GM12878 (cell line): ENCODE results near the gene MBD5.

Experiments used
- CTCF ChIP-seq, 3 experiments: IDR thresholded peaks in 2 of 3; conservative IDR thresholded peaks in 1 of 3; 2 replicates each; pipeline ENCODE4 v1.5.1; 2011; ENCODE audit warnings: low read depth in 3 of 3, low read length in 3 of 3, mild to moderate bottlenecking in 3 of 3, control low read depth in 2 of 3, moderate library complexity in 2 of 3, inconsistent platforms in 1 of 3, mixed read lengths in 1 of 3; ENCODE audit not compliant: control insufficient read depth in 2 of 3, insufficient read depth in 1 of 3; ENCODE audit errors: extremely low read depth in 1 of 3
- FOXM1 ChIP-seq: IDR thresholded peaks from 2 replicates; pipeline ENCODE4 v1.6.1; 2012; ENCODE audit warnings: low read depth, mild to moderate bottlenecking, inconsistent platforms, low read length, moderate library complexity
- MLLT1 ChIP-seq: fragments of 450-650 bp; IDR thresholded peaks from 2 replicates; pipeline ENCODE4 v1.6.1; 2016; ENCODE audit warnings: mild to moderate bottlenecking
- MXI1 ChIP-seq: fragments of 150-350 bp; IDR thresholded peaks from 2 replicates; pipeline ENCODE4 v1.6.1; 2011; ENCODE audit warnings: low read depth, mild to moderate bottlenecking, inconsistent platforms, low read length, improper control_type of control experiment
- NFYA ChIP-seq: IDR thresholded peaks from 2 replicates; pipeline ENCODE4 v1.6.1; 2011; ENCODE audit warnings: low read depth, mild to moderate bottlenecking, low read length, improper control_type of control experiment, borderline replicate concordance
- NKRF ChIP-seq: fragments of 450-650 bp; conservative IDR thresholded peaks from 2 replicates; pipeline ENCODE4 v1.6.1; 2017; ENCODE audit warnings: mild to moderate bottlenecking, moderate library complexity
- PKNOX1 ChIP-seq: fragments of 450-650 bp; IDR thresholded peaks from 2 replicates; pipeline ENCODE4 v1.6.1; 2016; ENCODE audit warnings: mild to moderate bottlenecking
- POLR2A ChIP-seq: IDR thresholded peaks from 2 replicates; pipeline ENCODE4 v1.6.1; 2011; ENCODE audit warnings: low read depth, mild to moderate bottlenecking, low read length
- POLR2AphosphoS2 ChIP-seq: IDR thresholded peaks from 2 replicates; pipeline ENCODE4 v1.6.1; 2011; ENCODE audit warnings: low read depth, mild to moderate bottlenecking, low read length, improper control_type of control experiment, moderate library complexity
- RFX5 ChIP-seq: IDR thresholded peaks from 2 replicates; pipeline ENCODE4 v1.6.1; 2011; ENCODE audit warnings: low read depth, low read length, improper control_type of control experiment
- USF2 ChIP-seq: IDR thresholded peaks from 2 replicates; pipeline ENCODE4 v1.6.1; 2011; ENCODE audit warnings: low read depth, low read length, improper control_type of control experiment, borderline replicate concordance
- YY1 ChIP-seq: IDR thresholded peaks from 2 replicates; pipeline ENCODE4 v1.6.1; 2011; ENCODE audit warnings: low read depth, mild to moderate bottlenecking, low read length
- ZBTB40 ChIP-seq: fragments of 450-650 bp; IDR thresholded peaks from 2 replicates; pipeline ENCODE4 v1.6.1; 2016; ENCODE audit warnings: mild to moderate bottlenecking, moderate library complexity, borderline replicate concordance
- ZNF207 ChIP-seq: fragments of 450-650 bp; IDR thresholded peaks from 2 replicates; pipeline ENCODE4 v1.6.1; 2014; ENCODE audit warnings: antibody characterized with exemption, mild to moderate bottlenecking, borderline replicate concordance

- TF ChIP-seq POLR2A (no peak), USF2 (no peak), ZBTB40 (no peak), CTCF (IDR thresholded peaks at IDR 0.05 in 2 of 3, conservative IDR thresholded peaks at IDR 0.05 in 1 of 3; ENCODE audit: control insufficient read depth in 2 of 3, extremely low read depth in 1 of 3, insufficient read depth in 1 of 3, low read depth in 3 of 3, low read length in 3 of 3) (no peak), MLLT1 (no peak), POLR2AphosphoS2 (no peak), MXI1 (no peak), FOXM1 (no peak), YY1 (no peak), NFYA (no peak), PKNOX1 (no peak), NKRF (no peak), ZNF207 (no peak), RFX5 (no peak)
Observed at GRCh38 chr2:148560496-148560895, 539.6 kb downstream of the MBD5 start.
